SJSA1 (cell line): ENCODE results near the gene KIAA0586. TPM values are rescaled to one million over a fixed set of nuclear protein-coding genes. Genes with fewer than 3 reads are reported as not detected.
"Not testable (repeated sequence)": the region's sequence is repeated elsewhere in the genome, so short reads cannot be mapped to it uniquely, and the experiment has no call there.

ENCODE experiments used
- DNase-seq, 2 experiments: peaks; one replicate each; pipeline ENCODE4 v3.0.0-alpha.2; 2015 to 2020; ENCODE audit warnings: low spot score in 2 of 2, low read depth in 1 of 2
- H3K27ac ChIP-seq: fragments of 250-450 bp; sonication (Bioruptor Pico); 2 replicates; pipeline ENCODE4 v1.5.1; 2020; ENCODE audit warnings: mild to moderate bottlenecking, moderate library complexity
- H3K27me3 ChIP-seq: fragments of 250-450 bp; sonication (Bioruptor Pico); replicated peaks from 2 replicates; pipeline ENCODE4 v1.5.1; 2020; ENCODE audit warnings: mild to moderate bottlenecking, moderate library complexity
- H3K36me3 ChIP-seq: fragments of 250-450 bp; sonication (Bioruptor Pico); 2 replicates; pipeline ENCODE4 v1.5.1; 2020; ENCODE audit warnings: mild to moderate bottlenecking
- H3K4me1 ChIP-seq: fragments of 250-450 bp; sonication (Bioruptor Pico); replicated peaks from 2 replicates; pipeline ENCODE4 v1.6.1; 2021; ENCODE audit warnings: mild to moderate bottlenecking
- H3K4me3 ChIP-seq: fragments of 250-450 bp; sonication (Bioruptor Pico); 2 replicates; pipeline ENCODE4 v1.5.1; 2020; ENCODE audit warnings: mild to moderate bottlenecking
- H3K9me3 ChIP-seq: fragments of 250-450 bp; sonication (Bioruptor Pico); replicated peaks from 2 replicates; pipeline ENCODE4 v1.5.1; 2020; ENCODE audit warnings: mild to moderate bottlenecking
- total RNA-seq: library from RNA; depleted of rRNA; stranded (reverse); fragments of >200 nt; shearing (Covaris generic); gene quantifications from 2 replicates; pipeline ENCODE4 v1.2.3, GENCODE V29; 2014

KIAA0586 gene
- total RNA-seq, 1 experiment from 2014 or later, result 41.9 TPM

DNA sequence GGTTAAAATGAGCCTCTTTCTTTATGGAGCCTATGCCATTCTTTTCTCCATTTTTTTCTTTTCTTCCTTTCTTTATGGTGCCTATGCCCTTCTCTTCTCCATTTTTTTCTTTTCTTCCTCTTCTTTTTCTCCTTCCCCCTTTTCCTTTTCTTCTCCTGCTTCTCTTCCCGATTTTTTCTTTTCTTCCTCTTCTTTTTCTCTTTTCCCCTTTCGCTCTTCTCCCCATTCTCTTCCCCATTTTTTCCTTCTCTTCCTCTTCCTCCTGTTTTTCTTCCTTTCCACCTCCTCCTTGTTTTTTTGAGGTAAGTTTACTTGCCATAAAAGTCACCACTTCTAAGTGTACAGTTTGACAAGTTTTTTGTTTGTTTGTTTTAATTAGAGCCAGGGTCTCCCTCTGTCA is 50.1 kb downstream of the KIAA0586 start:
- Histone ChIP-seq H3K9me3 (no peaks in the 10 kb centered on the region), H3K36me3 (peaks cover 21% of the 10 kb centered on the region), H3K27ac (no peak overlapping the region), H3K4me1 (no peaks in the 10 kb centered on the region), H3K4me3 (no peak overlapping the region), H3K27me3 (no peaks in the 10 kb centered on the region)
- DNase-seq, result no peak

DNA sequence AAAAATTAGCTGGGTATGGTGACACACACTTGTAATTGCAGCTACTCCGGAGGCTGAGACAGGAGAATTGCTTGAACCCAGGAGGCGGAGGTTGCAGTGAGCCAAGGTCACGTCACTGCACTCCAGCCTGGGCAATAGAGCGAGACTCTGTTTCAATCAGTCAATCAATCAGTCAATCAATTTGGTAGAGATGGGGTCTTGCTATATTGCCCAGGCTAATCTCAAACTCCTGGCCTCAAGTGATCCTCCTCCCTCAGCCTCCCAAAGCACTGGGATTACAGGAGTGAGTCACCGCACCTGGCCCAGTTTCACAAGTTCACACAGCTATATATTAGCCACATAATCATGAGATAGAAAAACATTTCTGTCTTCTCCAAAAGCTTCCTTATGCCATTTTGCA is 50.8 kb downstream of the KIAA0586 start:
- not testable (repeated sequence) for H3K4me3 ChIP-seq, H3K27me3 ChIP-seq, DNase-seq, H3K9me3 ChIP-seq, H3K27ac ChIP-seq, H3K4me1 ChIP-seq
- H3K36me3 ChIP-seq, result peaks cover 26% of the 10 kb centered on the region

DNA sequence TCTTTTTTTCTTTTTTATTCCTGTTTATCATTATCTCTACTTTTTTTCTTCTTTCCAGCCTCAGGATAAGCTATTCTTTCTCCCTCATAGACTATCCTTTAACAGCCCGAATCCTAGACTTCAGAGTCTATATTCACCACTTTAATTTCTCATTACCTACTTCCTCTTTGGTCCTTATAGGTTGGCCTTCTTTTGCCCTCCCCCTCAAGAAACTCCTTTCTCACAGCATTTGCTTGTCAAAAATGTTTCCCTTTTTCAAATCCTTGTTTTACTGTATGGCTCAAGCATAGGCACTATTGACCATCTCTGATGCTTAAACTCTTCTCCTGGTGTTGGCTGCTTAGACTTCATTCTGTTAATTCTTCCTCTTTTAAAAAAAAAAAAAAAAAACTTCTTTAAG is 52.5 kb downstream of the KIAA0586 start:
- H3K36me3 ChIP-seq, result peaks cover 23% of the 10 kb centered on the region
- H3K4me3 ChIP-seq, result no peak overlapping the region
- no peak for DNase-seq
- H3K27ac ChIP-seq, result no peak overlapping the region
- H3K4me1 ChIP-seq, result no peaks in the 10 kb centered on the region
- H3K9me3 ChIP-seq, result no peaks in the 10 kb centered on the region
- no peaks in the 10 kb centered on the region for H3K27me3 ChIP-seq

DNA sequence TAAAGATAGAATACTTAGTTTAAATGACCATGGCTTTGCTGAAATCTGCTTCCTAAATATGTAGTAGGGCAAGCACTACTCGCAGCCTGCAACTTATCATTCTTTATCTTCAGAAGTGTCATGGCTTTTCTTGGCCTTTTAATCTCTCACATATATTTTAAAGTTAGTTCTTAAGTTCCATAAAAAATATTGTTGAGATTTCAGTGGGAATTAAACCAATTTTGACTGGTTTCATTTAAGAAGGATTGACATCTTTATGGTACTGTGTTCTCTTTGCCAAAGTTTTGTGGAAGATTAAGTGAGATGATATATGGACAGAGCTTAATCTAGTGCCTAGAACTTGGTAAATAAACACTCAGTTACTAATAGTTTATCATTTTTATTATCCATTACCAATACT is 56.7 kb downstream of the KIAA0586 start:
- H3K9me3 ChIP-seq, result no peaks in the 10 kb centered on the region
- no peaks in the 10 kb centered on the region for H3K27me3 ChIP-seq
- no peaks in the 10 kb centered on the region for H3K4me1 ChIP-seq
- no peak for DNase-seq
- no peak overlapping the region for H3K4me3 ChIP-seq
- peaks cover 22% of the 10 kb centered on the region; the same call in 1 of the 2 replicates for H3K36me3 ChIP-seq
- H3K27ac ChIP-seq, result no peak overlapping the region

DNA sequence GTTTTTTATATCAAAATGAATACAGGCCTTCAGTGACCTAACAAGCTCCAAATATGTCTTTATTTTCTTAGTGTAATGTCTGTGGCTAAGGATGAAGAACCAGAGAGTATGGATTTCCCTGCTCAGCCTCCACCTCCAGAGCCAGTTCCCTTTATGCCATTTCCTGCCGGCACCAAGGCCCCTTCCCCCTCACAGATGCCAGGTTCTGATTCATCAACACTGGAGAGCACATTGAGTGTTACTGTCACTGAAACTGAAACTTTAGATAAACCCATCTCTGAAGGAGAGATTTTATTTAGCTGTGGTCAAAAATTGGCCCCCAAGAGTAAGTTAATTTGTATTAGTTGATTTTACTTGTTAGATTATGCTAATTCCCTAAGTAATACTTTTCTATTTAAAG is 61.0 kb downstream of the KIAA0586 start:
- peak in 1 of 2 experiments; percentile 5 for DNase-seq
- Histone ChIP-seq H3K27me3 (no peaks in the 10 kb centered on the region), H3K36me3 (peaks cover 30% of the 10 kb centered on the region), H3K4me1 (no peaks in the 10 kb centered on the region), H3K4me3 (no peak overlapping the region), H3K9me3 (no peaks in the 10 kb centered on the region), H3K27ac (no peak overlapping the region)

DNA sequence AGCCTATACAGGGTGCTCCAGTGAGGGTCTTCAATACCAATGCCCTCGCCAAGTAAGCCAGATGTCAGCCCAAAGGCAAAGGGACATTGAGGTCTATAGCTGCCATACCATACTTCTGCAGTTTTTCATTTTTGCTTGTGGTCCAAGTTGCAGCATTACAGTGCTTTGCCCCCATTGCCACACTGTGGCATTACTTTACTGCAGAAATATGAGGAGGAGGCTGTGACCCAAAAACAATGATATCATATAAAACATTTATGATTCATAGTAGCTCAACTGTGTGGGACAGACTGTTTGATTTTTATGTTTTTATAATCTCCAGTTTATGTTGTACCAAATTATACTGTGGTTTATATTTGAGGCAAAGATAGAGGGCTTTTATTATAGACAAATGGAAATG is 64.1 kb downstream of the KIAA0586 start:
- no peak for DNase-seq

DNA sequence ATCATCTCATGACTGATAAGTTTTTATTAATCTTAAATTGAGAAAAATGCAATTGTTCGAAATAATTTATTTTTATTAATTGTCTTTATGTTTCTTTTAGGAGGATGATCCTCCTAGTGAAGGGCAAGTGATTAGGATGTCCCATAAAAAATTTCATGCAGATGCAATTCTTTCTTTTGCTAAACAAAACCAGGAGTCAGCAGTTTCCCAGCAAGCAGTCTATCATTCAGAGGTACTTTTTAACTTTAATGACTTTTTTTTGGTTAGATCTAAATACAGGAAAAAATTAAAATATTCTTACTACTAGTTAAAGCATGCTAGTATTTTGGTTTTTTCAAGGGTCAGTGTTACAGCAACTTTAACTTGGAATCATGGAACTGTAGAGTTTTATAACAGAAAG is 64.5 kb downstream of the KIAA0586 start:
- H3K36me3 ChIP-seq, result peaks cover 26% of the 10 kb centered on the region
- DNase-seq, result no peak
- H3K4me1 ChIP-seq, result no peaks in the 10 kb centered on the region
- no peaks in the 10 kb centered on the region for H3K9me3 ChIP-seq
- no peak overlapping the region for H3K27ac ChIP-seq
- H3K27me3 ChIP-seq, result no peaks in the 10 kb centered on the region
- no peak overlapping the region for H3K4me3 ChIP-seq

More for the DNA sequence above, 64.1 kb downstream of the KIAA0586 start:
- Histone ChIP-seq H3K9me3 (no peaks in the 10 kb centered on the region), H3K4me1 (no peaks in the 10 kb centered on the region), H3K36me3 (peaks cover 26% of the 10 kb centered on the region), H3K27ac (no peak overlapping the region), H3K27me3 (no peaks in the 10 kb centered on the region), H3K4me3 (no peak overlapping the region)

DNA sequence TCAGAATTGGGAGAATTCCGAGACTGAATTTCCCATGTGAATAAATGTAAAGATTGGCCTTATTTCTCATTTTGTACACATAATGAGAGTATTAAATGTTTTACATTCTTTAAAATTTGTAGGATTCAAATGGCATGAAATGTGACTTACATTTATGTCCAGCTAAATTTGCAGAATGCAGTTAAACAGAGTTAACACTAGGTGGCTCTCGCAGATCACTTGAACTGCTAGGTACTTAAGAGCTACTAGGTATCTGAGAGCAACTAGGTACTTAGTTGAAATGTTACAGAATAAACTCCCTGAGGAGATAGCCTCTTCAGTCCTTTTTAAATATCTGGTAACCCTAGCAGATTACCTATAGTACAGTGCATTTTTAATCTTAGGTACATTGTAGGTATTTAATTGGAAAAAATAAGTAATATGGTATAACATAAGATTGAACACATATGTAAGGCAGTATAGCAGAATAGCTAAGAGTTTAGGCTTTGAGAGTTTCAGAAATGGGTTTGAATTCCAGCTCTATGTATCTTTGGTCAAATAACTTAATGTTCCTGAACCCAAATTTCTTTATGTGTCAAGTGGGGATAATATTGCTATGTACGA is 73.8 kb downstream of the KIAA0586 start:
- peaks cover 16% of the 10 kb centered on the region for H3K36me3 ChIP-seq
- no peaks in the 10 kb centered on the region for H3K27me3 ChIP-seq
- no peaks in the 10 kb centered on the region for H3K4me1 ChIP-seq
- peak in 1 of 2 experiments; percentile 23 for DNase-seq
- H3K9me3 ChIP-seq, result no peaks in the 10 kb centered on the region
- no peak overlapping the region for H3K27ac ChIP-seq
- no peak overlapping the region for H3K4me3 ChIP-seq

DNA sequence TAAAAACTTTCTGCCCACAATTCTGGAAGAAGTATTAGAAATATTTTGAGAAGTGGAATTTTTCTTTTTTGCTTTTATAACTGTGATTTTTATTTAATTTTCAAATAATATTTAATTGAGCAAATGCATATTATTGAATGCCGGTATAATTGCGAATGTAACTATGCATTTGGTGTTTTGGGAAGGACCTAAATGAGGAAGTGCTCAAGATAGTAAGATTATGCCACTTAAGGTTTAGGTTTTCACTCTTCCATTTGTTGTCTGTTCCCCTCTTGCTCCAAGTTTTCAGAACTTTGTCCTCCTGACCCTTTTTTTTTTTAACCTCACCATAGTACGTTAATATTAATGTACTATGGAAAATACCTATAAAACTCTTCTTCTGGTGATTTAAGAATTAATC is 85.8 kb downstream of the KIAA0586 start:
- Histone ChIP-seq H3K27ac (no peak overlapping the region), H3K27me3 (no peaks in the 10 kb centered on the region), H3K4me3 (no peak overlapping the region), H3K4me1 (no peaks in the 10 kb centered on the region), H3K36me3 (peaks cover 14% of the 10 kb centered on the region; the same call in 1 of the 2 replicates), H3K9me3 (no peaks in the 10 kb centered on the region)
- DNase-seq, result no peak

DNA sequence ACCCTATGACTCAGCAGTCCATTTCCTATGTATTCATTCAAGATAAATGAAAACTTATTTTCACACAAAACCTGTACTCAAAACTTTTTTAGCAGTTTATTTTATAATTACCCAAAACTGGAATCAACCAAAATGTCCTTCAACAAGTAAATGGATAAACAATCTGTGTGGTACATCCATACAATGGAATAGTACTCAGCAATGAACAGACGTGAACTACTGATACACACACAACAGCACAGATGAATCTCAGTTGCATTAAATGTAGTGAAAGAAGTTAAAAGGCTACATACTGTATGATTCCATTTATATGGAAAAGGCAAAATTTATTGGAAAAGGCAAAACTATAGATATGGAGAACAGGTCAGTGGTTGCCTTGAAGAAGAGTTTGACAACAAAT is 90.1 kb downstream of the KIAA0586 start:
- DNase-seq, result no peak
- Histone ChIP-seq H3K9me3 (no peaks in the 10 kb centered on the region), H3K4me3 (no peak overlapping the region), H3K27ac (no peak overlapping the region), H3K27me3 (no peaks in the 10 kb centered on the region), H3K4me1 (no peaks in the 10 kb centered on the region), H3K36me3 (peaks cover 6% of the 10 kb centered on the region; the same call in 1 of the 2 replicates)

DNA sequence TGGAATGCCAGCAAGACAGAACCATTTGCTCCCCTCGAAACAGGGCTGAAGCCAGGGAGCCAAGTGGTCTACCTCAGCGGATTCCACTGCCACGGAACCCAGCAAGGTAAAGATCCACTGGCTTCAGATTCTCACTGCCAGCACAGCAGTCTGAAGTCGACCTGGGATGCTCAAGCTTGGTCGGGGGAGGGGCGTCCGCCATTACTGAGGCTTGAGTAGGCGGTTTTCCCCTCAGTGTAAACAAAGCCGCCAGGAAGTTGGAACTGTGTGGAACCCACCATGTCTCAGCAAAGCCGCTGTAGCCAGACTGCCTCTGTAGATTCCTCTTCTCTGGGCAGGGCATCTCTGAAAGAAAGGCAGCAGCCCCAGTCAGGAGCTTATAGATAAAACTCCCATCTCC is 98.2 kb downstream of the KIAA0586 start:
- DNase-seq, result not testable (repeated sequence)

DNA sequence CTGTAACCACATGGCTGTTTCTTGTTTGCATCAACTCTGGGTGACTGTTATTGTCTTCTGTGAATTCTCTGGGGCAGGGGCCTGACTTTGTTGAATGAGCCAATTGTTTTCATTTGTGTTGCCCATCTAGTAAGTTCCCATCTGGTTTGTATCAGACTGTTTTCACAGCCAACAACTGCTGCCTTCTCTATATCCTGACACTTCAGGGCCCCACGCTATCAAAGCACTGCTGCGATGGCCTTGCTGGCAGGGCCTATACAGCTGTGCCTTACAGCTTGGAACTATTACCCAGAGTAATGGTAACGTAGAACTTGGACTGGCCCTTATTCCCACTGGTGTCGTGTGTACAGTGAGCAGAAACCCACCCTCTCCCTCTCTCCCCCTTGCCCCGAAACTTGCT is 105.9 kb downstream of the KIAA0586 start:
- H3K9me3 ChIP-seq, result no peaks in the 10 kb centered on the region
- no peak overlapping the region for H3K27ac ChIP-seq
- peak in 1 of 2 experiments; percentile 24 for DNase-seq

More for the DNA sequence above, 98.2 kb downstream of the KIAA0586 start:
- H3K9me3 ChIP-seq, H3K36me3 ChIP-seq, H3K27me3 ChIP-seq, H3K4me1 ChIP-seq, H3K4me3 ChIP-seq, H3K27ac ChIP-seq: not testable (repeated sequence)

DNA sequence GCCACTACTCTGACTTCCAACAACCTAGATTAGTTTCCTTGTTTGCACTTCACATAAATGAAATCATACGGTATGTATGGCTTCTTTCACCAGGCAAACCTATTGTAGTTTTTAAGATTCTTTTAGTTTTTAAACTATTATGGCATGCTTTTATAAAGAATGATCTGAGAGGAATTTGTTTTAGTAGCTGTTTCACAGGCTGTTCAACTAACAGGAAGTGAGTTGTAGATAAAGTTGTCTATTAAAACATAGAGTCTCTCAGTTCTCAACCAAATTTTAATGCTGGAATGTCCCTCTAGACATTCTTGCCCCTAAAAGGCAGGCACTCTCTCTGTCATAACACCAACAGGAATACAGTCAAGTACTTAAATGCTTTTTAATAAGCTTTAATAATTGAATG is 107.5 kb downstream of the KIAA0586 start:
- H3K36me3 ChIP-seq, result no peaks in the 10 kb centered on the region
- peaks cover 25% of the 10 kb centered on the region for H3K4me1 ChIP-seq
- H3K27me3 ChIP-seq, result no peaks in the 10 kb centered on the region
- H3K27ac ChIP-seq, result peak overlapping the region; percentile 19; the same call in 1 of the 2 replicates
- peak in 1 of 2 experiments; percentile 17 for DNase-seq
- H3K9me3 ChIP-seq, result no peaks in the 10 kb centered on the region
- no peak overlapping the region for H3K4me3 ChIP-seq

More for the DNA sequence above, 105.9 kb downstream of the KIAA0586 start:
- H3K36me3 ChIP-seq, result no peaks in the 10 kb centered on the region
- no peaks in the 10 kb centered on the region for H3K27me3 ChIP-seq
- no peak overlapping the region for H3K4me3 ChIP-seq
- H3K4me1 ChIP-seq, result peaks cover 25% of the 10 kb centered on the region

DNA sequence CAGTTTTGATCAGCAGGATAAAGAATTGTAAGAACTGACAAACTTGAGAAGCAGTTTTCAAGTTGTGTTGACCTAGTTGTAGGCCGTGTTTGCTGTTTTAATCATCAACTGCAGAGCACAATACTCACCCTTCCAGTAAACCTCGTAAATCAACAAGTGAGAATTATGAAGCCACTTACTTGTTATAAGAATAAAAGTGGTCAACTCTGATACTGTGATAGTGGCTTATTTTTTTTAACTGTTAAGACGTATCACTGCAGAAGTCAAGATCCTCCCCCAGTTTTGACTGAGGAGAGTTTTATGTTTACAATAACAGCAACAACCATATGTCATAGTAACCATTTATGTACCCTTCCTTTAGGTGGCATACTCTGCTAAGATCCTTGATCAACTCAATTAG is 109.5 kb downstream of the KIAA0586 start:
- Histone ChIP-seq H3K4me3 (no peak overlapping the region), H3K36me3 (no peaks in the 10 kb centered on the region), H3K9me3 (no peaks in the 10 kb centered on the region), H3K27me3 (no peaks in the 10 kb centered on the region), H3K27ac (no peak overlapping the region), H3K4me1 (peaks cover 25% of the 10 kb centered on the region)
- no peak for DNase-seq
